H1 (cell line): ENCODE measurements around the gene NTRK1. TPM values are rescaled to one million over a fixed set of nuclear protein-coding genes. Genes with fewer than 3 reads are reported as not detected.

Source experiments
- CTCF ChIA-PET: fragments of 300-600 bp; sonication (Branson Sonifier 250); formaldehyde crosslinking; loops from one replicate; lab custom pipeline; 2021; ENCODE audit not compliant: partially characterized antibody; lab: Charles Lee
- POLR2A ChIA-PET: fragments of 300-600 bp; sonication (Branson Sonifier 250); formaldehyde crosslinking; loops from one replicate; lab custom pipeline; 2021; ENCODE audit warnings: inconsistent platforms; ENCODE audit not compliant: partially characterized antibody; lab: Charles Lee
- DNase-seq, 2 experiments: peaks; one replicate each; pipeline versions ENCODE4 v3.0.0 to v3.0.0-alpha.2; 2010 to 2022; ENCODE audit warnings: low spot score in 2 of 2, low read depth in 1 of 2, mixed read lengths in 1 of 2
- FAIRE-seq: peaks from 2 replicates; lab custom pipeline; 2011; peaks lifted over from hg19 to GRCh38; lab: Jason Lieb, UNC
- H2AFZ ChIP-seq: 2 replicates; pipeline ENCODE4 v1.8.1; 2012; ENCODE audit warnings: low read length, inconsistent platforms
- H2AK5ac ChIP-seq: 2 replicates; pipeline ENCODE4 v1.6.1; 2013; ENCODE audit warnings: low read depth, low read length
- H2BK120ac ChIP-seq: replicated peaks from 2 replicates; pipeline ENCODE3; 2013; ENCODE audit warnings: low read depth, low read length, inconsistent platforms
- H2BK12ac ChIP-seq: 2 replicates; pipeline ENCODE4 v1.6.1; 2013; ENCODE audit warnings: low read depth, low read length
- H2BK15ac ChIP-seq: 2 replicates; pipeline ENCODE4 v1.6.1; 2013; ENCODE audit warnings: low read length
- H2BK20ac ChIP-seq: 2 replicates; pipeline ENCODE4 v1.6.1; 2013; ENCODE audit warnings: low read length
- H2BK5ac ChIP-seq: 2 replicates; pipeline ENCODE4 v1.6.1; 2013; ENCODE audit warnings: low read depth, low read length
- H3K14ac ChIP-seq: 2 replicates; pipeline ENCODE4 v1.6.1; 2013; ENCODE audit warnings: inconsistent platforms; ENCODE audit not compliant: insufficient read length
- H3K18ac ChIP-seq: 2 replicates; pipeline ENCODE4 v1.6.1; 2013; ENCODE audit warnings: low read length; ENCODE audit errors: extremely low read depth
- H3K23ac ChIP-seq: 2 replicates; pipeline ENCODE4 v1.6.1; 2013; ENCODE audit warnings: inconsistent platforms; ENCODE audit not compliant: insufficient read length
- H3K23me2 ChIP-seq: 2 replicates; pipeline ENCODE4 v1.6.1; 2013; ENCODE audit warnings: low read depth, low read length
- H3K27ac ChIP-seq: 2 replicates; pipeline ENCODE4 v1.6.1; 2011; ENCODE audit warnings: low read depth, low read length, inconsistent platforms
- H3K27me3 ChIP-seq, 4 experiments: replicated peaks in 1 of 4; 1 replicate in 1 of 4; 2 replicates in 3 of 4; pipeline versions ENCODE4 v1.6.1 to v1.8.1; 2011 to 2013; ENCODE audit warnings: low read length in 3 of 4, mild to moderate bottlenecking in 3 of 4, inconsistent platforms in 2 of 4, mixed read lengths in 2 of 4, moderate library complexity in 1 of 4; ENCODE audit not compliant: control insufficient read depth in 3 of 4, insufficient read depth in 3 of 4; ENCODE audit errors: extremely low read depth in 1 of 4
- H3K36me3 ChIP-seq, 4 experiments: 2 replicates each; pipeline versions ENCODE4 v1.6.1 to v1.8.1; 2011 to 2013; ENCODE audit warnings: mild to moderate bottlenecking in 4 of 4, low read length in 3 of 4, moderate library complexity in 2 of 4, control low read depth in 1 of 4, inconsistent platforms in 1 of 4; ENCODE audit not compliant: insufficient read depth in 4 of 4, control insufficient read depth in 2 of 4
- H3K4ac ChIP-seq: replicated peaks from 2 replicates; pipeline ENCODE3; 2013; ENCODE audit warnings: low read length, low read depth, mixed read lengths, inconsistent platforms; ENCODE audit not compliant: insufficient read length
- H3K4me1 ChIP-seq, 4 experiments: replicated peaks in 1 of 4; 1 replicate in 1 of 4; 2 replicates in 3 of 4; pipeline versions ENCODE4 v1.6.1 to v1.8.1; 2011 to 2013; ENCODE audit warnings: low read length in 3 of 4, inconsistent platforms in 2 of 4, mixed read lengths in 1 of 4; ENCODE audit not compliant: insufficient read depth in 4 of 4, control insufficient read depth in 3 of 4
- H3K4me2 ChIP-seq, 2 experiments: 2 replicates each; pipeline versions ENCODE4 v1.6.1 to v1.8.1; 2011 to 2013; ENCODE audit warnings: low read depth in 2 of 2, low read length in 2 of 2, control low read depth in 1 of 2, inconsistent platforms in 1 of 2, mild to moderate bottlenecking in 1 of 2; ENCODE audit not compliant: insufficient read depth in 1 of 2
- H3K4me3 ChIP-seq, 4 experiments: fragments of 200-600, 300-600 bp in 1 of 4; sonication (generic), shearing (Covaris generic), sonication (Bioruptor Twin) in 1 of 4; 2 replicates each; pipeline versions ENCODE4 v1.5.1 to v1.8.1; 2011 to 2016; ENCODE audit warnings: low read length in 4 of 4, low read depth in 3 of 4, control low read depth in 2 of 4, inconsistent platforms in 2 of 4, mild to moderate bottlenecking in 2 of 4, mixed read lengths in 1 of 4, moderate library complexity in 1 of 4; ENCODE audit not compliant: insufficient read depth in 2 of 4; ENCODE audit errors: extremely low read depth in 1 of 4
- H3K56ac ChIP-seq: replicated peaks from 2 replicates; pipeline ENCODE3; 2013; ENCODE audit warnings: low read depth, mild to moderate bottlenecking, mixed read lengths, low read length, inconsistent platforms; ENCODE audit not compliant: insufficient read length
- H3K79me1 ChIP-seq: 2 replicates; pipeline ENCODE4 v1.6.1; 2013; ENCODE audit warnings: low read depth, low read length, control low read depth
- H3K79me2 ChIP-seq, 2 experiments: 2 replicates each; pipeline versions ENCODE4 v1.6.1 to v1.8.1; 2012 to 2013; ENCODE audit warnings: low read length in 2 of 2, mild to moderate bottlenecking in 2 of 2, inconsistent platforms in 1 of 2; ENCODE audit not compliant: insufficient read depth in 2 of 2, control insufficient read depth in 1 of 2
- H3K9ac ChIP-seq, 4 experiments: replicated peaks in 1 of 4; 1 replicate in 1 of 4; 2 replicates in 3 of 4; pipeline versions ENCODE4 v1.6.1 to v1.8.1; 2011 to 2013; ENCODE audit warnings: low read depth in 3 of 4, low read length in 3 of 4, control low read depth in 2 of 4, mild to moderate bottlenecking in 2 of 4, moderate library complexity in 2 of 4, inconsistent platforms in 1 of 4; ENCODE audit errors: extremely low read depth in 1 of 4
- H3K9me3 ChIP-seq, 2 experiments: 2 replicates each; pipeline versions ENCODE4 v1.6.1 to v1.8.1; 2012 to 2013; ENCODE audit warnings: mild to moderate bottlenecking in 2 of 2, moderate library complexity in 2 of 2, control low read depth in 1 of 2, inconsistent platforms in 1 of 2, low read depth in 1 of 2, low read length in 1 of 2, mixed read lengths in 1 of 2; ENCODE audit not compliant: insufficient read depth in 2 of 2
- H4K20me1 ChIP-seq, 2 experiments: replicated peaks in 1 of 2; 2 replicates each; pipeline versions ENCODE3 to v1.8.1; 2011 to 2013; ENCODE audit warnings: inconsistent platforms in 2 of 2, low read length in 2 of 2, mild to moderate bottlenecking in 1 of 2; ENCODE audit not compliant: insufficient read depth in 2 of 2, control insufficient read depth in 1 of 2
- H4K5ac ChIP-seq: 2 replicates; pipeline ENCODE4 v1.6.1; 2013; ENCODE audit warnings: low read length, low read depth, mixed read lengths, inconsistent platforms; ENCODE audit not compliant: insufficient read length
- H4K8ac ChIP-seq: 2 replicates; pipeline ENCODE4 v1.8.0; 2013; ENCODE audit warnings: mild to moderate bottlenecking, moderate library complexity, low read length, inconsistent platforms; ENCODE audit not compliant: insufficient read depth; ENCODE audit errors: extremely low read depth
- H4K91ac ChIP-seq: replicated peaks from 2 replicates; pipeline ENCODE3; 2013; ENCODE audit warnings: low read length, mixed read lengths, inconsistent platforms; ENCODE audit not compliant: insufficient read length
- MAX ChIP-seq: IDR thresholded peaks from 2 replicates; pipeline ENCODE4 v1.6.1; 2012; ENCODE audit warnings: inconsistent platforms
- TEAD4 ChIP-seq: IDR thresholded peaks from 2 replicates; pipeline ENCODE4 v1.6.1; 2012; ENCODE audit warnings: low read depth, low read length, inconsistent platforms, mixed read lengths
- WGBS, 2 experiments: shearing (Covaris generic) in 1 of 2; methylation state at CpG; one replicate each; pipeline versions ENCODE4 v1.1.6 to v1.1.7; 2013 to 2015; ENCODE audit warnings: low lambda C conversion rate in 2 of 2, mixed read lengths in 2 of 2, inconsistent platforms in 1 of 2, low coverage in 1 of 2, missing lambda C conversion rate in 1 of 2; ENCODE audit not compliant: insufficient replicate concordance in 2 of 2, insufficient coverage in 1 of 2, insufficient read length in 1 of 2; ENCODE audit errors: extremely low coverage in 1 of 2, missing lambda C conversion rate in 1 of 2; 5-methylcytosine and 5-hydroxymethylcytosine counted together
- polyA plus RNA-seq, 7 experiments: library from polyadenylated mRNA; depleted of rRNA in 3 of 7; stranded (reverse) in 5 of 7; unstranded in 2 of 7; fragments of >200 nt in 5 of 7; fragments of 200-250 nt in 2 of 7; gene quantifications; 1 replicate in 5 of 7; 2 replicates in 1 of 7; 4 replicates in 1 of 7; pipeline versions ENCODE4 v1.2.1 to v1.2.3, GENCODE V29; 2011 to 2013; ENCODE audit warnings: missing spikeins in 2 of 7, mixed read lengths in 2 of 7
- total RNA-seq: library from RNA; stranded (reverse); fragmentation: NEBNext Ultra II Directional; extraction: Animal tissue kit (Norgen Biotek cat#: 25700); gene quantifications from 2 replicates; pipeline ENCODE4 v1.2.1, GENCODE V29; 2021

The NTRK1 gene
- total and polyA plus RNA-seq, 2 of the 8 experiments (the other 6 are each of a cell fraction or from before 2014, with no cell fraction given), result 0.12 to 0.24 TPM

GRCh38 chr1:156885314-156885713 lies 24.6 kb downstream of the NTRK1 start:
- Histone ChIP-seq H3K4me1 (peaks cover 8 to 39% (median 16%) of the 10 kb centered on the region in 4 experiments), H3K79me1 (no peaks in the 10 kb centered on the region), H3K56ac (no peak overlapping the region), H4K91ac (no peak overlapping the region), H2BK12ac (0 out of 2 replicates have a peak overlapping the region, but pooled peaks have one; percentile 63), H3K9me3 (no peaks in the 10 kb centered on the region), H3K36me3 (no peaks in the 10 kb centered on the region), H3K27me3 (peaks cover 0 to 26% (median 24%) of the 10 kb centered on the region in 4 experiments; a peak in 6 of 7 replicates), H3K79me2 (no peaks in the 10 kb centered on the region), H2BK15ac (0 out of 2 replicates have a peak overlapping the region, but pooled peaks have one; percentile 46), H3K4ac (no peak overlapping the region), H2AFZ (no peak overlapping the region), H3K9ac (no peak overlapping the region), H3K4me3 (no peak overlapping the region), H2AK5ac (no peak overlapping the region), H2BK20ac (peak overlapping the region; percentile 8; the same call in 1 of the 2 replicates), H4K5ac (no peak overlapping the region), H3K14ac (no peak overlapping the region), H2BK120ac (no peak overlapping the region), H3K18ac (no peak overlapping the region; the same call in 1 of the 2 replicates), H3K23ac (no peak overlapping the region), H3K23me2 (0 out of 2 replicates have a peak, but pooled peaks cover 2% of the 10 kb centered on the region), H3K27ac (no peak overlapping the region), H3K4me2 (peak overlapping the region; percentile 3 to 40; a peak in 2 of 4 replicates), H2BK5ac (no peak overlapping the region), H4K8ac (no peak overlapping the region), H4K20me1 (no peaks in the 10 kb centered on the region)
- FAIRE-seq (no peak), DNase-seq (no peak)
- POLR2A ChIA-PET, result interaction anchor here (0.8 to 1.9 kb wide), 7 partner anchors 9 to 208 kb away, joined by 3 to 8 read pairs (median 3); partner anchors contain the start of genes NES and NTRK1
- 47% methylated on average over 1 of the region's 1 CpG; no CpG with 5 or more reads in 1 of the 2 experiments for WGBS, 2 experiments
- CTCF ChIA-PET, result interaction anchor here (0.9 to 31.4 kb wide), 14 partner anchors 9 to 226 kb away, joined by 3 to 719 read pairs (median 5); partner anchors contain the start of genes INSRR, LRRC71 and NTRK1
- TF ChIP-seq MAX (no peak), TEAD4 (0 out of 2 replicates have a peak, but pooled peaks have one; percentile 36)
